SK-N-MC (cell line): ENCODE results near the gene NUDT15.

Source experiments
- DNase-seq: peaks from one replicate; pipeline ENCODE4 v3.0.0-alpha.2; 2011; ENCODE audit warnings: low read depth, low spot score
- H3K27ac ChIP-seq: fragments of 200-600 bp; sonication (generic); 2 replicates; pipeline ENCODE4 v1.5.1; 2016; ENCODE audit warnings: mixed run types
- H3K36me3 ChIP-seq: fragments of 200-600 bp; sonication (generic); 2 replicates; pipeline ENCODE4 v1.6.1; 2017; ENCODE audit warnings: antibody characterized with exemption, low read length, mixed read lengths; ENCODE audit not compliant: insufficient read depth
- H3K4me3 ChIP-seq: fragments of 200-600 bp; sonication (generic); 2 replicates; pipeline ENCODE4 v1.5.1; 2016
- H3K9ac ChIP-seq: fragments of 200-600 bp; sonication (generic); 2 replicates; pipeline ENCODE4 v1.8.0; 2017; ENCODE audit warnings: mixed run types, mixed read lengths; ENCODE audit not compliant: insufficient read length
- H3K9me3 ChIP-seq: fragments of 200-600 bp; sonication (generic); 2 replicates; pipeline ENCODE4 v1.6.1; 2017; ENCODE audit warnings: low read depth, mild to moderate bottlenecking, antibody characterized with exemption, low read length, moderate library complexity, mixed read lengths
- EZH2 ChIP-seq: fragments of 200-600 bp; sonication (generic); IDR thresholded peaks from one replicate; pipeline ENCODE4 v1.6.1; 2017; ENCODE audit warnings: antibody characterized with exemption
- FOXP2 ChIP-seq: optimal IDR thresholded peaks from 2 replicates; pipeline ENCODE3; 2011; ENCODE audit warnings: mild to moderate bottlenecking, moderate library complexity; ENCODE audit not compliant: insufficient read depth; ENCODE audit errors: extremely low read length, control extremely low read depth
- POLR2AphosphoS5 ChIP-seq: IDR thresholded peaks from 2 replicates; pipeline ENCODE4 v1.6.1; 2012; ENCODE audit warnings: mild to moderate bottlenecking, low read depth, low read length, borderline replicate concordance

The NUDT15 gene

DNA sequence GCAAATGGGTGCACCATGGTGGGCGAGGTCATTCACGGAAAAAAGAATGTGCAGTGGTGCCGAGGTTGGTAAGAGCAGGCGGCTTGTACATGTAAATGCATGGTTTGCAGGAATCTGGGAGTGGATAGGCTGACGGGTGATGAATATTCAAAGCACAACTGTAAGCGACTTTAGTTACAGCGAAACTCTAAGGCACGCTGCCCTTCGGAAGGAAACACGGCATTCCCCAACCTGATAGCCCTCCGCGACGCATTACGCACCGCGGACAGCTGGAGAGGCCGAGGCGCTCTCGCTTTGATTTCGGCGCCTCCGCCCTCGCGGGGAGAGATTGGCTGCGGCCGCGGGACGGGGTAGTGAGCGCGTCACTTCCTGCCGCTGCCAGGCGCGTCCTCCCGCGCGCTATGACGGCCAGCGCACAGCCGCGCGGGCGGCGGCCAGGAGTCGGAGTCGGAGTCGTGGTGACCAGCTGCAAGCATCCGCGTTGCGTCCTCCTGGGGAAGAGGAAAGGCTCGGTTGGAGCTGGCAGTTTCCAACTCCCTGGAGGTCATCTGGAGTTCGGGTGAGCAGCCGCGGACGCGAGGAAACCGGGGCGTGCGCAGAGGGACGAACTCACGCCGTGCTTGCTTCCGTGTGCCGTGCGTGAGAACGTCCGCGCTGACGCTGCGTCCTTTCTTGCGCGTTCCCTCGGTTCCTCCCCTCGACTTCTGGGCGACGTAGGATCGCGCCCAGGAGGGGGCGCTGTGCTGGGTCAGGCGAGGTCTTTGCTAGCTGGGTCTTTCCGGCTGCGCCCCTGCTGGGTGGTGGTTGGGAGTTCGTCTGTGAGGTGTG lies at the start of gene NUDT15:
TSS of gene NUDT15 (plus strand) at position 381 of the 828 bp plus-strand sequence. CDS start at position 402, 21 bp downstream.
- peak within 1 kb of the TSS; percentile 97 for H3K27ac ChIP-seq
- H3K4me3 ChIP-seq = peak within 1 kb of the TSS; percentile 94
- H3K9me3 ChIP-seq = no peaks in the 10 kb centered on the region
- peak; percentile 77 for DNase-seq
- TF ChIP-seq EZH2 = no peak
- TF ChIP-seq POLR2AphosphoS5 = peak; percentile 98
- peak; percentile 92 for TF ChIP-seq FOXP2
- peak within 1 kb of the TSS; percentile 98 for H3K9ac ChIP-seq
- H3K36me3 ChIP-seq = peaks cover 22% of the 10 kb centered on the region

DNA sequence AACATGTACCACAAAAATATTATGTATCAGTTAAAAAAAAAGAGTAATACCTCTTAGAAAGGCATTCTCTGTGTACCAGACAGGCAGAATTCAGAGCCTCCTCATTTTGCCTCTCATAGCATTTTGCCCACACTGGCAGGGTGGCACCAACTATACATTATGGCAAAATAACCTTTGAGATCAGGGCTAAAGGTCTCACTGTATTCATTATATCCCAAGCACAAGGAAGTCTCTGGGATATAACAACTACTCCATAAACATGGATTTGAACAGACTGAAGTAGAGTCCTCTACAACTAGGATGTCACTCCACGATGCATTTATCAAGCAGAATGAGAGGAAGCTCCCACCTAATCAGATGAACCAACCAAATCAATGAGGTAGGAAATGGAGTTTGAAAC lies 47.1 kb upstream of the NUDT15 start:
- H3K9me3 ChIP-seq = no peaks in the 10 kb centered on the region
- no peak overlapping the region for H3K4me3 ChIP-seq
- DNase-seq = no peak
- peaks cover 66% of the 10 kb centered on the region for H3K36me3 ChIP-seq
- TF ChIP-seq EZH2 = no peak
- TF ChIP-seq FOXP2 = no peak
- no peak for TF ChIP-seq POLR2AphosphoS5
- H3K9ac ChIP-seq = no peak overlapping the region
- no peak overlapping the region for H3K27ac ChIP-seq

DNA sequence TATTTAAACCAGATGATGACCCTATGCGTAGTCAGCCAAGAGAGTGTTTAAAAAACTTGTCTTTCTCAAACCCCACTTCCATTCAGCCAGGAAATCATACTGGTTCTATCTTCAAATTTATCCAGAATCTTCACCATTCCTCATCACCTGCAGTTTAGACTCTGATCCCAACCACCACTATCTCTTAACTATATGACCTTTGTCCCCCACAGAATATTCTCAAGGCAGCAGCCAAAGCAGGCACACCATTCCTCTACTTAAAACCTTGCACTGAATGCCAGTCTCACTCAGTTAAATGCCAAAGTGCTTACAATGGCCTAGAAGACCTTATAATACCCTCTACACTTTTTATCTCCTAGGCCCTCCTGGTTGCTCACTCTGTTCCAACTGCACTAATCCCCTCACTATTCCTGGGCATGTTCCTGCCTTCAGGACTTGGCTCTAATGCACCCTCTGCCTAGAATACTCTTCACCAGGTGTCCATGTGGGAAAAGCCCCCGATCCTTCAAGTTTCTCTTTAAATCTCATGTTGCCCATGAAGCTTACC lies 46.5 kb upstream of the NUDT15 start:
- TF ChIP-seq FOXP2 (no peak), POLR2AphosphoS5 (no peak), EZH2 (no peak)
- H3K36me3 ChIP-seq = peaks cover 63% of the 10 kb centered on the region
- H3K9ac ChIP-seq = no peak overlapping the region
- DNase-seq = no peak
- H3K27ac ChIP-seq = no peak overlapping the region
- H3K4me3 ChIP-seq = no peak overlapping the region
- no peaks in the 10 kb centered on the region for H3K9me3 ChIP-seq

DNA sequence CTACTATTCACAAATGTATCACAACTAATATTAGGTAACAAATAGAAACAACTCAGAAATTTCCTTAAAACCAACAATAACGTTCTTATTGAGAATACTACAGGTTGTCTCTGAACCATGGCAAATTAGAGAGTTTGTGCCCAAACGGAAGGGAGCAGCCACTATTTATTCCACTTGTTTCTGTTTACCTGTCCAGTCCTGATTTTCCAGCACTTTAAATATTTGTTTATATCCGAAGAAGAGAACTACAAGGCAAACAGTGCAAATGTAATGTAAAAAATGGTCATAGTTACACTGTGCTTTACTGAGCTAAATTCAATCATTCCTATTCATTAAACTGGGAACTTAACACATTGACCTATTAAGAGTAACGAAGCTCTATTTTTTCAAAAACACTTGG lies 45.7 kb upstream of the NUDT15 start:
- H3K36me3 ChIP-seq = peaks cover 57% of the 10 kb centered on the region
- no peak overlapping the region for H3K27ac ChIP-seq
- no peak overlapping the region for H3K9ac ChIP-seq
- TF ChIP-seq FOXP2 = no peak
- no peak for TF ChIP-seq EZH2
- TF ChIP-seq POLR2AphosphoS5 = no peak
- H3K9me3 ChIP-seq = no peaks in the 10 kb centered on the region
- DNase-seq = no peak
- no peak overlapping the region for H3K4me3 ChIP-seq

DNA sequence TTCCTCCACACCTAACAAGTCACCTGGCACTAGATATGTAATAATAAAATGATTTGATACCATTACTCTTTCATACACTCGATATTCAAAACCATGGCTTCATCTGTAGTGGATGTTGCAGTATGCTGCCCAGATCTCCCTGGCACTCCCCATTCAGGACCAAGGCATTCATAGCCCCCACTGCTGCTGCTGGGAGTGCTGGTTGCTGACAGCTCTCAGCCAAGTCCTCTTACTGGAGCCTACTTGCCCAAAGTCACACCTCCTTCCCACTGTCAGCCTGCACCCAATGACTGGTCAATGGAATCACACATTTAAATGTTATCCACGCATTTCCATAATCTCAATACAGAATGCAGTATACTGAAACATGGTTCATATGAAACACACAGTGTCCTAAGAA lies 40.1 kb upstream of the NUDT15 start:
- TF ChIP-seq EZH2 (no peak), FOXP2 (no peak), POLR2AphosphoS5 (no peak)
- H3K36me3 ChIP-seq = peaks cover 40% of the 10 kb centered on the region
- H3K27ac ChIP-seq = no peak overlapping the region
- no peak for DNase-seq
- H3K9me3 ChIP-seq = no peaks in the 10 kb centered on the region
- no peak overlapping the region for H3K4me3 ChIP-seq
- no peak overlapping the region for H3K9ac ChIP-seq

DNA sequence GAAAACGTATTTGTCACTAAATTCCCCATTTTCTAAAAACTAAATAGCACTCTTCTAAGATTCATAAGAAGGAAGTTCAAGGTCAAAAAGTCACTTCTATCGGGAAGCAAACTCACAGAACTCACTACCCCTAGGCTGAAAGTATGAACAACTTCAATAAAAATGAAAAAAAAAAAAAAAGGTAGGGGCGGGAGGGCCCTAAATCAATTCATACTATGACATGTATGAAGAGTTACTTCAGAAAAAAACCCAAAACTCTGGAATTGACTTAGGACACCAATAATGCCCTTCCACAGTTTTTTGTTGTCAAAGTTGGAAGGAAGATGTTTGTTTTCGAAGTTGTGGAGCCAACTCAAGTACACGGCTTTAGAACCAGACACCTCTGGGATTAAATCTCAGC lies 37.6 kb upstream of the NUDT15 start:
- no peak for DNase-seq
- no peaks in the 10 kb centered on the region for H3K9me3 ChIP-seq
- H3K4me3 ChIP-seq = peak overlapping the region; percentile 99
- no peak overlapping the region for H3K27ac ChIP-seq
- peaks cover 23% of the 10 kb centered on the region for H3K36me3 ChIP-seq
- peak overlapping the region; percentile 96 for H3K9ac ChIP-seq
- TF ChIP-seq POLR2AphosphoS5 (no peak), FOXP2 (no peak), EZH2 (no peak)

DNA sequence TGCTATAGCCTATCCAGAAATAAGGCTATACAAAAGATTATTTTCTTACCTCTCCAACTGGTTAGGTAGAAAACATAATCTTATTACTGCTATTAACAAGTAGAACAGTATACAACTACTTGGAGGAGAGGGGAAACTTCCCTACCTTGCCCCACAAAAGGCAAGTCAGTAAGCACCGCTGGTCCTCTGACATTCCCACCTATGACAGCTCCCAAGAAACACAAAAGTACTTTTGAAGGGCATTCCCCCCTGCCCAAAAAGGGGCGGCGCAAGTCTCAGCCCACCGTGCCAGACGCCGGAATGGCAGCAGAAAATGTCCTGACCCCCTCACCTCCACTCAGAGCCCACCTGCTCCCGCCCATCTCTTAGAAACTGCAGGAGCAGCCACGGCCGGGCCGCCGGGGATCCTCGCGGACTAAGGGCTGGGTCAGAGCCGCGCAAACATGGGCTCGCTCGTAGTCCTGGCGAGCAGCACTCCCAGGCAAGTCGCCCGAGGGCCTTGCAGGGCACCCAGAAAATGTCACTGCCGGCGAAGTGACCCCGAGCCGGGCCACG lies 36.9 kb upstream of the NUDT15 start:
- Histone ChIP-seq H3K9me3 (no peaks in the 10 kb centered on the region), H3K27ac (0 out of 2 replicates have a peak overlapping the region, but pooled peaks have one; percentile 26), H3K36me3 (peaks cover 16% of the 10 kb centered on the region), H3K4me3 (peak overlapping the region; percentile 99), H3K9ac (peak overlapping the region; percentile 96)
- TF ChIP-seq POLR2AphosphoS5 (no peak), FOXP2 (no peak), EZH2 (no peak)
- DNase-seq = no peak
